Upper lobe of left lung (tissue), 4 donors: ENCODE results near the gene CARD19.

ENCODE experiments used
- CTCF ChIP-seq, 6 experiments: fragments of 450-650 bp in 4 of 6; fragments of 200-600 bp in 2 of 6; sonication (generic) in 2 of 6; IDR thresholded peaks; one replicate each; pipeline ENCODE4 v1.5.1; 2016 to 2019; ENCODE audit warnings: antibody characterized with exemption in 6 of 6
- EP300 ChIP-seq, 4 donors: sonication (generic); formaldehyde crosslinking; IDR thresholded peaks; one replicate each; pipeline ENCODE4 v1.5.1; 2017; ENCODE audit warnings: antibody characterized with exemption in 4 of 4, control low read depth in 2 of 4
- POLR2A ChIP-seq, 4 donors: fragments of 450-650 bp; IDR thresholded peaks; one replicate each; pipeline ENCODE4 v1.5.1; 2016 to 2017; ENCODE audit warnings: antibody characterized with exemption in 4 of 4, mild to moderate bottlenecking in 2 of 4

GRCh38 chr9:93050231-93050630, 45.8 kb upstream of the CARD19 start:
- TF ChIP-seq CTCF (IDR thresholded peaks at IDR 0.05) (no peak), POLR2A (IDR thresholded peaks at IDR 0.05) (no peak), EP300 (IDR thresholded peaks at IDR 0.05) (no peak)
